GM18519 (cell line): Measurements from ENCODE around the gene CACNA2D2.

ENCODE experiments used
- ATAC-seq: cut with Tn5 transposase; IDR thresholded peaks from one replicate; pipeline ENCODE4 v1.9.1; 2021; ENCODE audit warnings: mild to moderate bottlenecking, moderate library complexity; ENCODE audit not compliant: unreplicated experiment, low FRiP score

CACNA2D2 gene

DNA sequence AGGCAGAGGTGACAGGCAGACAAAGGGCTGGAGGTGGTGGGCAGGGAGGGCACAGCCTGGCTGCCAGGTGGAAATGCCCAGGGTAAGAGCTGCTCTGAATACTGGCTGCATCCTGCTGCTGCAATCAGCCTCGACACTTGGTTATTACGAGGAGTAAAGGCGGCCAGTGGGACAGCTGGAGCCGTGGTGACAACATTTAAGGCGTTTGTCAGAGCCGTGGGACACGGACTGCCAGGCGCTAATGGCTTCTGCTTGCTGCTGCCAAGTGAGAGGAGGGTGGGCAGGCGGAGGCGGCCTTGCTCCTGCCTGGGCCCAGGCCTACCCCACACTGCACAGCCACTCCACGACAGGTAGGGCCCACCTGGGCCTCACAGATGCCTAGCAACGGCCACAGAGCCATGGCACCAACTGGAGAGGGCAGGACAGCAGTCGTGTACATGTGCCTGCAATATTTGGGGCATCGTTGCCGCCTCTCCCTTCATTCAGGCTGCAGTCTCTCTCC, 94.9 kb downstream of the CACNA2D2 start:
- no peak for ATAC-seq

DNA sequence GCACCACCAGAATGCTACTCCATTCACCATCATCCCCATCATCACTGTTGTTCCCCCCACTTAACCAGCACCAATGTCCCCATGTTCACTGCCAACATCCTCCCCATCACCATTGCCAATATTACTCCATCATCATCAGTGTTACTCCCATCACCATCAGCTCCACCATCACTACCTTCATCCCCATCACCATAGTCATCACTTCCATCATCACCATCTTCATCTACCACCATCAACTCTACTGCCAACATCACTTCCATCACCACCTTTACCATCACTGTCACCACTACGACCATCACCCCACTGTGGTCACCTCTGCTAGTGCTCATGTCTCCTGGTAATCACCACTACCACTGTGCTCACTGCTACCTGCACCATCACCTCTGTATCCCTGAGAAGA, 96.9 kb downstream of the CACNA2D2 start:
- no peak for ATAC-seq

DNA sequence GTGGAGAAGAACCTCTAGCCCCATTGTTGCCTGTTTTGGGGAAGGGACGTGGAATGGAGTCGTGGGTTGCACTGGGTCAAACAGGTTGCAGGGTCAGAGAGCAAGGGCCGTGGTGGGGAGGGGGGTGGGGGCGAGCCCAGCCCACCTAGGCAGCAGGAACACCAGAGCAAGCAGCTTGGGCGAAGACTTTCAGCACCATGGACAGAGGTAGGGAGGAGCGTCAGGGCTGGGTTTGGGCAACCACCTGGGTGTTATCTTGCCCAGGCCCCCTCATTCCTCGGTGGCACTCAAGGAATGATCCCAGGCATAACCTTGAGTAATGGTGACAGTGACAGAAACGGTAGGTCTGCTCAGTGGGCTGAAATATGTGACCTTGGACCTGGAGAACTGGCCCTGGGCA, 98.2 kb downstream of the CACNA2D2 start:
- no peak for ATAC-seq

DNA sequence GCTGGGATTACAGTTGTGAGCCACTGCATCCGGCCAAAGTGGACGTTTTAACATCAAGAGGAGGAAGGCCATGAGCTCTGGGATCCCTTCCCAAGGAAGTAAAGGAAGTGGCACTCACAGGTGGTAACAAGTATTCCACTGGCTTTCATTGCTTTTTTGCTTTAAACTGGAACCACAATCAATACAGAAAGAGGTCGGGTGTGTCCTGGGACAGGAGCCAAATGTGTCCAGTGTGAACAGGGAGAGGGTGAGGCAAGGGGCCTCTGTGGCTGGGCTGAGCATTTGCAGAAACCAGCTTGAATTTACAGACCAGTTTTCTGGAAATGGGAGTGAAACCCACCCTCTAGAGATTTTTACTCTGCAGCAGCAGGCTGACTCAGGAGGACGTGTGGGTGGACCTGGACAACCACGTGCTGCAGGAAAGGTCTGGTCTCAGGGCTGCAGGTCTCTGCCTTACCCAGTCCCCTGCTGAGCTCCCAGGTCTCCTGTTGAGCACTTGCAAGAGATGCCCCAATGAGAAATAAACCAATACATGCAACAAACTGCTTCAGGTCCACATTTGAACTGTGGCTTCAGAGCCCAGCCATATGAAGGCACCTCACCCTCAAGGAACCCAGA, 101.3 kb downstream of the CACNA2D2 start:
- no peak for ATAC-seq

DNA sequence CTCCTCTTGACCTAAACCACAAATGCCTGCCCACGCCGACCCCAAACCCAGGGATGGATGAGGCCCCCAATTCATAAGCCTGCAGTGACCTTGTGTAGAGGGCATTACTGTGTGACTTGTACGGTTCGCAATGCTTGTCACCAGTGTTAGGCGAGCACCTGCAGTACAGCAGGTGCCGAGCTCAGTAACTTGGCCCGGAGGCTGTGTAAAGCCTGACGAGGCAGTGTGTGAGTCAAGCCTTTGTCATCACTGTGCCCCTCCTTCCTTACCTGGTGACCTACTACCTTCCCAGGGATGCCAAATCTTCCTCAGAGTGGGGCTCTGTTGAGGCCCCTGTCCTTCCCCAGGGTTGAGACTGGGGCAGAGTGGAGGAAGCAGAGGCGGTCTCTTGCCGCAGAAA, 106.9 kb downstream of the CACNA2D2 start:
- ATAC-seq = no peak

DNA sequence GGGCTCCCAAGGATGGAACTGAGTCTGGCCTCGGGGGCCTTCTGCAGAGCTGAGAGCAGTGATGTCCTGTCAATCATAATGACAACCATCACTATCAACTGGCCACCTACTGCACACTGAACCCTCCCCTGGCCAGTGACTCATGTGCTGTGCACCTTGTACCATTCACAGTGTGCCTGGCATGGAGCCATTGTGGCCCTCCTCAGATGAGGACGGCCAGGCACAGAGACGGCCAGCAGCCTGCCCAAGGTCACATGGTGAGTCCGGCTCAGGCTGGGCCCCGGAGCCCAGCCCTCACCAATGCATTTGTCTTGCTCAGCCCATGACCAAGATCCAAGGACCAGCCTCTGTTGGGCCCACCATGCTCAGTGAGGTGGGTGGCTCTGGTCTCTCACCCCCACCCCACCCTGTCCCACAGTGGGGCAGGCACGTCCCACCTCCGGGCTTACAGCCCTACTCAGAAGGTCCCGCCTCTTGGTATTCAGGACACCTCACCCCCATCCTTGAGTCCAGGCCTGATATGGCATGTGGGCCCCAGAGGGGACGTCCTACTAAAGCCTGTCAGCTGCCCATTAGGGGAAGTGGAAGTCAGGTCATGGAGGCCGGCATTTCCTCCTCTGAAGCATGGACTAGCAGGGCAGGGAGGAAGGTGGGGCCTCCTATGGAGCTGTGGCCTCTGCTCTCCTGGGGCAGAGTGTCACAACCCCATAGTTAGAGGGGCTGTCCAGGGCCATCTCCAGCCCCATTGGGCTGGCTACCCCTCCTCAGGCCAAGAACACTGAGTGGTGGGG, 108.2 kb downstream of the CACNA2D2 start:
- ATAC-seq = no peak

DNA sequence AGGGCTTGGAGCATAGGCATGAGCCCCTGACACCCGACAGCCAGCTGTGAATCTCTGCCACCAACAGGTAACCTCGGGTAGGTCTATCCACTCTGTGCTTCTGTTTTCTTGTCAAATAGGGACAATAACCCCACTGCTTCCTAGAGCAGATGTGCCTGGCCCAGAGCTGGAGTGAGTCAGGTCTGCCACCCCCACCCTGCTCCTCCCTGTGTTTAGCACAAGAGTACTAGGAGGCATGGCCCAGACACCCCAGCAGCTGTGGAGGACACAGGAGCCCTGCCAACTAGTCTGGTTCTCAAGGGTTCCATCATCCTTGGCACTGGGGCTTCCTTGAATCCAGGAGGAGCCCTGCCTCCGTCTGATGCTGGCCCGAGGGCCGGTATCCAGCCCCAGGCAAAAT, 110.4 kb downstream of the CACNA2D2 start:
- ATAC-seq = no peak

DNA sequence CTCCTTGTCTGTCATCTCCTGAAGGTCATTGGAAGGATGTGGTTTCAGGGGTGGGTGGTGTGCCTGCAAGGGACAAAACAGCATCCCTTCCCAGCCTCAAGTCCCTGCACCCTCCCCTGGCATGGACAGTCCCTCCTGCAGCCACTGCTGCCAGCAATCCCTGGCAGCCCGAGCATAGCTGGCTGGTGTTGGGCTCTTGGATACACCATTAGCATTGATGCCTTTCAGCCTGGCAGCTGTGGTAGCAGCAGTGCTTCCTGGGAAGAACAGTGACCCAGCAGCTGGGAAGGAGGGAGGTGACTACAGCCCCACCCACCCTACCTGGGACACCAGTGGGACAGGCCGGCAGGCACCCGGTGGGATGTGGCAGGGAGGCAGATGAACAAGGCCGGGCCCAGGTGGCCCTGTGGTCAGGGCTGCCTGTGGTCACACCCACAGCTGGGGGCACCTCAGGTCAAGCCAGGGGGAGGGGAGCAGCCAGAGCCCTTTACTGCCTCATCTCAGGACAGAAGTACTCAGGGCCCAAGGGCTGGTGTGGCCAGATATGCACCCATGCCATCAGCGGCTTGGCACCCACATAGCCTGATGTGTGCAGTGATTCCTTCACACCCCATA, 111.2 kb downstream of the CACNA2D2 start:
- no peak for ATAC-seq

DNA sequence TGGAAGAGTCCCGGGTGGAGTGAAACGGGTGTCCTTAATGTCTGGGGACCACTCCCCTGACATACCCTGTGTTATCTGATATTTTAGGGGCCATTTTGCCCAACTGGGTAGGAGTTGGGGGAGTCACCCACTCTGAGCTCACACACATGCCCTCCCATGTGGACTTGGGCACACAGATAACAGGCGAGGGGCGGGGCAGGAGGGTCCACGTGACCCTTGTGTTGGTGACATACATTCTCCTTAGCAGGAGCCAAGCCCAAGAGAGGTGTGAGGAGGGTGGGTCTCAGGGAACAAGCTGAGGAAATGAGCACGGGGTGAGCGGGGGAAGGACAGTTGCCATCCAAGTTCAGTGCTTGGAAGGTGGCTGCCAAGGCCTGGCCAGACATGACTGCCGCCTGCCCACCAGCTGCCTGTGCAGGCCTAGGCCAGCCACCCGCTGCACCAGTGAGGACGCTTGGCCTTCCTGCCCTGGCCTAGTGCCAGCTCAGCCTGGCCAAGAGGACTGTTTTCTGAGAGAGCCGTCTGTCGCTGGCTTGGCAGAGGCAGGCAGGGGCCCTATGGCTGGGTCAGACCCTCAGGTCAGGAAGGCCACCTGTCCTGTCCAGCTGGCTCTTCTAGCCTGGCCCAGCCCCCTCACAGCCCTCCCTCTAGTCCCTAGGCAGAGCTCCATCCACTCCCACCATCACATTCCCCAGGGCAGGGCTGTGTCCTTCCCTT, 112.8 kb downstream of the CACNA2D2 start:
- no peak for ATAC-seq

DNA sequence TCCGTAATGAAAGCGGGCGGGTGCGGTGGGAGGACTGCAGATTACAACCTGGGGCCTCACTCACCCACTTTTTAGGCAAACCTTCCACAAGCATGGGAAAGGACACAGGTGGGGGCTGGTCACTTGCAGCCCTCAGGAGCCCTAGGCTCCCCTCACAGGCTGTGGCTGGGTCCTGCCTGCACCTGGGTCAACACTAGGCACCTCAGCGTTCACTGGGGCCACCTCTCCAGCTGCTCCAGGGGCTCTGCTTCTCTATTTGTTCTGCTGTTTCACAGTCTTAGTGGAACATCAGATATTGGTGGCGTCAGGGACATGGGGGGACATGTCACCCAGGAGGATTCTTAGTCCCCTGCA, 114.0 kb downstream of the CACNA2D2 start:
- no peak for ATAC-seq

DNA sequence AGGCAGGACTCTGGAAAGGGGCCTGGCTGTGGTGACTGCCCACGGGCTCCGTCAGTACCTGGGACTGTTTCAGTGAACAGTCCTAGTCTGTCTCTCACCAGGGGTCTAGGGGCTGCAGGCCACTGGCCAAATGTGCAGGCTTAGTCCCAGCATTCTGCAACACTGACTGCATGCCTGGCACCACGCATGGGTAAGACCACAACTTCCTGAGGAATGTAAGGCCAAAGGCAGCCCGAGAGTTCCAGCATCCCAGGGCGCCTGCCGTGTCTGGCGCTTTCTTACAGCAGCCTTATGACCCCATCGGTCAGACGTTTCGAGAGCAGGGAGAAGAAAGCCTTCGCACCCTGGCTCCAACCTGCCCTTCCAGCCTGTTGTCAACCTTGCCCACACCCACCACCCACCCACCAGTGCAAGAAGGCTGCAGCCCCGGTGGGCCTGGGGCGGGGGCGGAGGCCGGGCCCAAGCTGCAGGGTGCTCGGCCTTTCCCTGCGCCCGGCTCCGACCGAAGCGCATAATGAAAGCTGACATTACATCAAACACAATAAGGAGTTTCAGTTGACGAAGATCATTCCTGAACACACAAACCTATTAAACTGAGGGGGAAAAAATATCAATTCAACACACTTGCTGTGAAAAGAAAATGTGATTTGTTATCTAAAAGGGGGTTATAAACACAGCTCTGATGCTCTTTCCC, 114.6 kb downstream of the CACNA2D2 start:
- ATAC-seq = no peak

DNA sequence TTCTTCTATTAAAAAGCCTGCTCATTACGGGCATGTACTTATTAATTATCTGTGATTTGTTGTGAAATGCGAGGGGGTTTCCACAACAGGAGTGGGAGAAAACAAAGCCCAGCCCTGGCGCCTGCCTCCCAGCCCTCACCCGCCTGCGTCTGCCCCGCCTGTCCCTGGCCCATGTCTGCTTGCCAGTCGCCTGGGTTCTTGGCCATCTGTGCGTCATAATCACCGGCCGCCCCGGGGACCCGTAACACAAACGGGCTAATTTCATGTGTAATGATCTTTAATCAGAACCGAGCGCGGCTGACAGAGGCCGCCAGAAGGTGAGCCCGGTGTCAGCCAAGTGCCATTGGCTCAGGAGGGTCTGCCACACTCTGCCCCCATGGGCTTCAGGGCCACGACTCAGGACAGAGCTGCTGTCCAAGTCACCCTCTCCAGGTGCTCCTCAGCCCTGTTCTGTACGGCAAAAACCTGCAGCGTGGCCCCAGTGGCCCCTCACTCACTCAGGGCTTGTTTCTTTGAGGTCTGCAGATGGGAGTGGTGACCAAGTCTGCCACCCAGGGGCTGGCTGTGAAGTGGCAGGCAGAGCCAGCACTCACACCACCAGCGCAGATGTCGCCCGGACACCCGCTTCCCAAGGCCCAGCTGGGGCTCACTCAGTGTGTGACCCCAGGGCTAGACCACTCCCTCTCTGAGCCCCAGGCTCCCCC, 115.3 kb downstream of the CACNA2D2 start:
- no peak for ATAC-seq

DNA sequence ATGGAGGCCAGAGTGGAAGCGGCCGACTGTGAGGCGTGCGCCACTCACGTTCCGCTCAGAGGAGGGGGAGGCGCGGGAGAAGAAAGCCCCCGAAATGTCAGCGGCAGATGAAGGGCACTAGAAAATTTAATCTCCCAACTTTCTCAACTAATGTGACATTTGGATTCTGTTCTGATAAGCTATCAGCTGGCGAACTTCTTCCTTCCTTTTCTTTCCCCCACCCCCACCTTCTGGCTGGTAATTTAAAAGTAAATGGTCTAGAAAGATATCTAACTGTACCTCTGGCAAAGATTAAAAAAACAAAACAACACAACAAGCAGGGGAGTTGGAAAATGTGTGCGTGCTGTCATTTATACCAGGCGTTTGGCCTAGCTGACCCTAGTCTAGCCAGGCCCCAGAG, 117.7 kb downstream of the CACNA2D2 start:
- ATAC-seq = no peak

DNA sequence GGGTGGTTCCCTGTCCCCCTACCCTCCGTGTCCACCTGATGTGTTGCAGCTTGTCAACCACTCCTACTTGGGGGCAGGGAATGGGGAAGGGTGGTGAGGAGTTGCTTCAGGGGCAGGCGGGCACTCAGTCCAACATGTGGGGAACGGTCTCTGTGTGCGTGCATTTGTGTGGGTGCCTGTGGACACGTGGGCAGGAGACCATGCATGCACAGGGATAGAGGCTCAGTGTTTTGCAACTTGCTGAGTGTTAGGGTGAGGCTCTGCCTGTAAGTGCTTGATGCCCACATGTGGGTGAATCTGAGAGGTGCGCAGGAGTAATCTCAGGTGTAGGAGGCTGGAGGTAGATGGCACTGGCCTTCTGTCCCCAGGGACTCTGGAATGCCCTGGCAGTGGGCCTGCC, 119.7 kb downstream of the CACNA2D2 start:
- no peak for ATAC-seq

DNA sequence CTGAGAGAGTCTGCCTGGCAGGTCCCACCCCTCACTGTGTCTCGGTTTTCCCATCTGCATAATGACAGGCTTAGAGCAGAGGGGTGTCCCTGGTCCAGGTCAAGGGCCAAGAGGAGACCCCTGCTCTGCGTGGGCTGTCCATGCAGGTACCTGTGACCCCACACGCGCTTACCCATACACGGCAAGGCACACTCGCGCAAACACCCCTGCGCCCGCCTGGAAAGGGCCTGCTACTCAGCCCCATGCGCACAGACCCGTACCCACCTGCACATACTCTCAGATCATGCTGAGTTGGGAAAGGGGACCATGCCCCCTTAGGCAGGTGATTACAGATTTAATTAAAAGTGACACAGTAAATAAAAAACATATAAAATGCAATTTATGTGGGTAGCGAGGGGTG, 120.7 kb downstream of the CACNA2D2 start:
- ATAC-seq = no peak

DNA sequence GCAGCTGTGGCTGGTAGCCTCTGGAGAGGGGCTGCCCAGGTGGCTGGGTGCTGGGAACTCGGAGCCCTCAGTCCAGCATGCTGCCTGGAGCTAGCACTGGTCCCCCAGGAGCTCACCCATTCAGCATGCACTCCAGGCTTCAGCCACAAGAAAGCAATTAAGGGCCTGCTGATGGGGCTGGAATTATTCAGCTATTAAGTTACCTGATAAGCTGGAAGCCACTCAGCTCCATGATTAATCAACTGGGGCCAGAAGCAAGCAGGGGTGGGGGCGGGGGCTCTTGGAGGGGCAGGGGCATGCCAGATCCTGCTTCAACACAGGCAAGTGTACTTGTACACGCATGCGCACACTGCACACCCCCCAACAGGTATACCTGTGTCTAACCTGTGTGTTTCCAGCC, 122.1 kb downstream of the CACNA2D2 start:
- ATAC-seq = no peak

DNA sequence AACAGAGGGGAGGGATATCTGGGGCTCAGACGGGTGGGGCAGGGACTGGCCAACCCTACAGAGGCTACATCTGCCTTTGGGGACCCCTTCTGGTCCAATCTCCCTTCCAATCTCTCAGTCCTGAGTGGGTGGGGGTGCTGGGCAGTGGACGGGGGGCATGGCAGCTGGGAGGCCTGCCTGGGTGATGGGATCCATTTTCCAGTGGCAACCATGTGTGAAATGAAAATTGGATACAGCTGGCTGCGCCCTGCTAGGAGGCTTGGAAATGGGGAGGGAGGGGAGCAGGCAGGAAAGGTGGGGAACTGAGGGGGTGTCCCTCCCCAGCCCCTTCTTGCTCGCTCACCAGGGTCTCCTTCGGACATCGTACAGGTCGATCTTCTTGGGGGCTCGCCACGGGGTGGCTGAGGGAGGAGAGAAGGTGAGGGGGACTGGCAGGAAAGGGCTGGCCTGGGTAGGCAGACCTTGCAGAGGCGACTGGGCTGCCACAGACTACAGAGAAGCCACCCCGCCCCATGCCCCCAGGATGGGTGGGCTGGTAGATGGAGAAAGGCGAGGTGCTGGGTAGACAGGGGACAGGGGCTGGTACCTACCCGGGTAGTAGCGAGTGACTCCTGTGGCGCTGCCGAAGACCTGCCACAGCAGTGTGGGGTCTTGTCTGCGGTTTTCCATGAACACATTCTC, 122.9 kb downstream of the CACNA2D2 start:
- ATAC-seq = no peak

DNA sequence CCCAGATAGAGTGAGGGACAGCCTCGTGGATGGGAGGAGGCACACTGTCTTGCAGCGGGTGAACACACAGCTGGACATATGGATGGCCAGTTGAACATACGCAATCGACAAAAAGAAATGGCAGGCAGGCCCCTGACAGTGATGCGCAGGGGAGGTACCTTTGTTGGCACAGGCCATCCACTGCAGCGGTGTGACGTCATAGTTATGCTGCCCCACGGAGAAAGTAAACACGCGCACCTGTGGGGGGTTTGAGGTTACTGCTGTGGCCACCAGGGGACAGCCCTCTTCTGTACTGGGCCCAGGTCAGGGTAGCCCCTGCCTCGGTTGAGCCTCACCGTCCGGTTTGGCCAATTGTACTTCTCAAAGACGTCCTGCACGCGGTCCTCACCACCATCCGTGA, 124.7 kb downstream of the CACNA2D2 start:
- no peak for ATAC-seq

DNA sequence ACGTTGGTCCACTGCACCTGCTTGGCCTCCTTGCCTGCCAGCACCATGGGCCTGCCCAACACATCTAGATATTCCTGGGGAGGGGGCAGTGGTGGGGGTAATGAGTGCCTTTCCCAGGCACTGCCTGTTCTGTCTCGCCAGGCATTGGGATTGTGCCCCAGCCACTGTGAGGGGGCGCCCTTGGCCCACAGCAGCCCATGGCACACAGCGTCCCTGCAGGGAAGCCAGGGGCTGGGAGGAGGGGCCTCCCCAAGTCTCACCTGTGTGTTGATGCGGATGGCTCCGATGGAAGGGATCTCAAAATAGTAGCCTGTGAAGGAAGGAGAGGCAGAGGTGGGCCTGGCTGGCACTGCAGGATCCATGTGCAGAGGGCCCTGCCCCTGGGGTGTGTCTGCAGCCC, 125.4 kb downstream of the CACNA2D2 start:
- ATAC-seq = no peak
